Measurements from ENCODE around the gene SLC9A7.
A peak's percentile ranks its signal among the peaks of the same experiment; 100 is the strongest.
"Not testable (repeated sequence)": the region's sequence is repeated elsewhere in the genome, so short reads cannot be mapped to it uniquely, and the experiment has no call there.

SLC9A7 gene

DNA sequence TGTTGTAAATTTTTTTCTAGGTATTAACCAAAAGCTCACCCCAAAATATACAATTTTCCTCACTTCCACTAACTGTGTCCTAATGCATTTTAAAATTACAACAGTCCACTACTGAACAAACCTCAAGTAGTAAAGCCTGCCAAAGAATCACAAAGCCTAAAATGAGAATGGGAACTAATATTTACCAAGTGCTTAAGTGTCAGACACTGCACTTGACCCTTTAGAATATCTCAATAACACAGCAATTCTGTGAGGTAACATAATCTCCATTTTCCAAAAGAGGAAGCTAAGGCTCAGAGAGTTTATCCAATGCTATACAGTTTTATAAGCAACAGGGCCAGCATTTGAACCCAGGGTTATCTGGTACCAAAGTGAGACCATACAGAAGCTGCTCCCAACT lies 4.9 kb downstream of the SLC9A7 start:
- DNase-seq: peak; percentile 22

DNA sequence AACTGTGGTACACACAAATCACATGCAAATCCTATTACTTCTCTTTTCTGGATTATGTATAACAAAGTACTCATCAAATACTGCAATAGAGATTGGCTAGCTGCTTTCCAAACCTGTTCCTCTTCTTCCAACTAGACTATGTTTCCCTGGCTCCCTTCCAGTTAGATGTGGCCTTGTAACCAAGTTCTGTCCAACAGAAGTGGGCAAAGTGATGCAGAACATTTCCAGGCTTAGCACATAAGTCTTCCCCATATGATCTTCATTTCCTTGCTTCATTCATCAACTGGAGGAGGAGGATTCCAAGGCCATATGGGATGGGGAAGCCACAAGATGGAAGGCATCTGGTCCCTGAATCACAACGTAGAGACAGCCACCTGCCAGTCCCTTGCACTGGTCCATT lies 8.0 kb downstream of the SLC9A7 start:
- DNase-seq: peak; percentile 69

DNA sequence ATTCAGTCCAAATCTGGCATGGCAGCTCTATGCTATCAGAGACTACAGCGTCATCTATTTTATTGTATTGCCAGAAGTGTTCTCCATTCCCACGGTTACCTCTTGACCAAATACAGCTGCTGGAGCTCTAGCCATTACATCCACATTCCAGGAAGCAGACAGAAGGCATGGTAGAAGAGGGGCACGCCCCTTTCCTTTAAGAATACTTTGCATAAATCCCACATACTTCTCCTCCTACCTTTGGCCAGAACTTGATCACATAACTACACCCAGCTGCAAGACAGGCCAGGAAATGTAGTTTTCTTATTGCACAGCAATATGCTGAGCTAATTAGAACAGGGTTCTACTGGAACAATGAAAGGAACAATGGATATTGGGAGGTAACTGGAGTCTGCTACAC lies 14.9 kb downstream of the SLC9A7 start:
- no peak for DNase-seq

DNA sequence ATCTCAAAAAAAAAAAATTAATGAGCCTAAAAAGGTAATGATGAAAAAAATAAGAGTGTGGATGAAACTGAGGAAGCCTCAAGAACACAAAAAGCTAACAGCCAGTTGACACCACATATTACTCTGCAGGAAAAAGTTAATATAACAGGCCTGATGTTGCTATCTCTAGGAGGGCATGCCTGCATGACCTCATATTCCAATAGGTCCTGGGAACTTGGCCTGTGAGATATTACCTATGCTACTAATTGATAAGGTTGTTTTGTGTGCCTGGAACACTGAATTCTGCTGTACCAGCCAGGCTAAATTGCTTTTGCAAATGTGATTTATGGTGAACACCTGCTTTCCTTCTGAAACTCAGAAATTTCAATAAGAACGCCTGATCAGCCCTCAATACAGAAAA lies 15.9 kb downstream of the SLC9A7 start:
- DNase-seq: no peak

DNA sequence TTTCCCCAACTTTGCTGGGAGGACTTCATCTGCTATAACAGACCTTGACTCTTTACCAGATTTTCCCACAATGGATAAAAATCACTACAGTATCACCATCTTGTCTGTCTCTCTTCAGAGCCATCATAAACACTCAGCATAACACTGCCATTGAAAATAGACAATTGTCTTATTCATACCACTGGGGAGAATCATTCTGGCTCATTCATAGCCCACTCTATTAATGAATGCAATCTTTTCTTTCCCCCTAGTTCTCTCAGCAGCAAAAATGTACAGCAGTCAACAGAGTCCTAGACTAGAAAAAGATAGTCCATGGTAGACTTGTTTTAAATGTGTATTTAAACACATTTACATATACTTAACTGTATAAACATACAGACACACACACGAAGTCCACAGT lies 19.2 kb downstream of the SLC9A7 start:
- DNase-seq: no peak

DNA sequence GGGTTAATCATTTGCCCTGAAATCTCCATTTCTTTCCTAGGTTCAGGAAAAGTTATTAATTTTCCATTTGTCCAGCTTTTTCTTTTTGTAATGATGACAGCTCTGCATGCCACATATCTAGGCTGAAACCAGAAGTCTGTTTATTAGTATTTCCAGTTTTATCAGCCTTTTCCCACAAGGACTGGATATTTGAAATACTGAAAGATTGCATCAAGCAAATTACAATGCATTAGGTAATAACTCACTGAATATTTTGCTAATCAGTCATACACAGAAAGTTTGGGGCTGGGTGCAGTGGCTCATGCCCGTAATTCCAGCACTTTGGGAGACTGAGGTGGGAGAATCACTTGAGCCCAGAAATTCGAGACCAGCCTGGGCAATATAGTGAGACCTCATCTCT lies 21.5 kb downstream of the SLC9A7 start:
- DNase-seq: no peak

DNA sequence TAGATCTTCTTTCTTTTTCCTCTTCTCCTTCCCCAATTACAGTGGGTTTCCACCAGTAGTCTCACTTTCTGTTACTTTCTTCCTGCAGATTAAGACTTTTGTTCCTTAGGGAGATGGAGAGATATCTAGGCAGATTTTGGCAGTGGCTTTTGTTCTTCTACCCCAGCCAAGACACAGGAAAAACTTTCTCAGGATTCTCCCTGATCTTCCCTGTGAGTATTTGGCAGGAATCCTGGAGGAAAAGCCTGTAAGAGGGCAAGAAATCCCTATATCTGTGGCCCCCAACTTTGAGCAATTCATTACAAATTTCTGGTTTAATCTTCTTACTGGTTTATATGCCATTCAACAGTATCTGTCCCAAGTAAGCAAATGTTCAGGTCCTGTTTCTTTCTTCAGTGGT lies 21.9 kb downstream of the SLC9A7 start:
- DNase-seq: no peak

DNA sequence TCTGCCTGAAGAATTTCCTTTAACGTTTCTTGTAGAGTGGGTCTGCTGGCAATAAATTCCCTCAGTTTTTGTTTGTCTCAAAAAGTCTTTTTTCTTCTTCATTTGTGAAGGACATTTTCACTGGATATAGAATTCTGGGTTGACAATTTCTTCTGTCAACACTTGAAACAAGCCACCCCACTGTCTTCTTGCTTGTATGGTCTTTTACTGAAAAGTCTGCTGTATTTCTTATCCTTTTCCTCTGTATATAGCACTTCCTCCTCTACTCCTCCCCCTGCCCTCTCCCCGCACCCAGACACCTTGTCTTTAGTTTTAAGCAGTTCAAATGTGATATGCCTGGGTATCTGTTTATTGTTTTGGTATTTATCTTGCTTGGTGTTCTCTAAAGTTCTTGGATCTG lies 23.3 kb downstream of the SLC9A7 start:
- DNase-seq: no peak

DNA sequence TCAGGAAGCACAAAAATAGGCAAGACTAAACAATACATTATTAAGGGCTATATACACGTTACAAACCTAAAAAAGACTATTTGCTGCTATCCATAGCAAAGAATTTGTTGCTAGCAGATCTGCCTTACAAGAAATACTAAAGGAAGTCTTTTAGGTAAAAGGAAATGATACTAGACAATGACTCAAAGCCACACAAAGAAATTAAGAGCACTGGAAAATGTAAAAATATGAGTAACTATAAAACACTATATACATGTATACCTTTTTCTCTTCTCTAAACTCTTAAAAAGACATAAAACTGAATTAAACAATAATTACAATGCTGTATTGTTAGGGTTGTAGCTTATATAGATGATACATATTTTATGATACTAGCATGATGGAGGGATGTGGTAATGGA lies 25.7 kb downstream of the SLC9A7 start:
- no peak for DNase-seq

DNA sequence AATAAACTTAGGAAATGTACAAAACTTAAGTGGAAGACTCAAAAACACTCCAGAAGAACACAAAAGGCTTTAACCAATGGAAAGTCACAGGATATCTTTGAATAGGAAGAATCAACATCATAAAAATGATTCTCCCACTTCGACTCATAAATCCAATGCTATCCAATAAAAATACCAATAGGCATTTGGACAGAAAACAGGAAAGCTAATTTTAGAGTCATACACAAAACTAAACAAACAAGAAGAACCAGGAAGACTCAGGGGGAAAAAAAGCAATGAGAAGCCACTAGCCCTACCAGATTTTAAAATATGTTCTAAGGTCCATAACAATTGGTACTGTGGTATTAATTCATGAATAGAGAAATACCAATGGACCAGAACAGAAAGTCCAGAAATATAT lies 28.2 kb downstream of the SLC9A7 start:
- DNase-seq: no peak

DNA sequence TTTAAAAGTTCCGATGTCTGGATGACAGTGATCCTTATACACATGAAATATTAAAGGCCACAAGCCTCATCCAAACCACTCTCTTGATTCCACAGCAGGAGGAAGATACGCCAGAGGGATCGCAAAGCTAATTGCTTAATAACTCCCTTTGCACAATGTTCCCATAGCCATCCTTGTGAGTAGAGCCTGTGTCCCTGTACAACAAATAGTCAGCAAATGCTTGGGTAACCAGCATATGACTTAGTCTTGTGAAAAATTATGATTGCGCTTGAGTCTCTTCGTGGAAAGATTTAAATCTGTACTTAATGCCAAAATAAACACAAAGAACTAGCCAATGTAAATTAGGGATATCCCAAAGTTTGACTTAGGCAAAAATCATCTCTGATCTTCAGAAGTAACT lies 31.5 kb downstream of the SLC9A7 start:
- peak; percentile 80 for DNase-seq

DNA sequence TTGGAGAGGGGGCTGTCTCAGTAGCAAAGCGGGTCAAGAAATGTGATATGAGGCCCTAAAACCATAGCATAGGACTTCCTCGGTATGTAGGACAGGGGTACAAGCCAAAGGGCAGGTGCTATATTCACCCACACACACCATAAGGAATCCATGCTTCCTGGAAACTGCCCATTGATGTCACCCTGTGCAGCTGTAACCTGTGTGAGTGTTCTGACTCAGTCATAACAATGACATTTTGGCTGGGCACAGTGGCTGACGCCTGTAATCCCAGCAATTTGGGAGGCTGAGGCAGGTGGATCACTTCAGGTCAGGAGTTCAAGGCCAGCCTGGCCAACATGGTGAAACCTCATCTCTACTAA lies 35.4 kb downstream of the SLC9A7 start:
- not testable (repeated sequence) for DNase-seq

DNA sequence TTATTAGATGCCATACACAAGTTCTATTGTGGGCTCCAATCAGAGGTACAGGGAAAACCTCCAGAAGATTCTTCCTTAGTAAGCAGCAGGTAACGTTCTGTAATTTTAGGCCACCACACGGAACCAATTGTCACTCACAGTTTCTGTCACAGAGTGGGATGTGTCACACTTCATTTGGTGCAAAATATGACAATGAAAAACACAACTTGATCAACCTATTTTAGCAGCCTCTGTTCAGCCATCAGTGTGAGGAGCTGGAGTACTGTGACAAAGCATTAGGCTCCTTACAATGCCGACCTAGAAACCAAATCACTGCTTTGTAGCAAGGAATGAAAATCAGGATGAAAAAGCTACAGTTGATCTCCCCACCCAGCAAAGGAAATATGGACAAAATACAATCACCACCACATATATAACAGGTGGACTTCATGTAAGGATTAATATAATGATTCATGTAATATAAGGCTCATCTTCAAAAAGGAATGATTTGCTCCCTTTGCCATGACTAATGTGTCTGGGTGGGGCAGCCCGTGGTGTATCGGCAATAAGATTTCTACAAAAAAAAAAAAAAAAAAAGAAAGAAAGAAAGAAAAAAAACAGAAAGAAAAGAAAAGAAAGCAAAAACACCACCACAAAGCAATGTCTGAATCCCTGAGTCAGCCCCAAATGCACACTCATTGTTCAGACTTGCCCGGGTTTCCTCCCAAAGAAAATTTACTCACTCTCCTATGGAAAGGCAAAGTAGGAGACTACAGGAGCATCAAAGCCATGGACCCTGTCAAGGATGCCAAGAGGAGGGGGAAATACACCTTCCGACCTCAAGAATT lies 36.0 kb downstream of the SLC9A7 start:
- no peak for DNase-seq

DNA sequence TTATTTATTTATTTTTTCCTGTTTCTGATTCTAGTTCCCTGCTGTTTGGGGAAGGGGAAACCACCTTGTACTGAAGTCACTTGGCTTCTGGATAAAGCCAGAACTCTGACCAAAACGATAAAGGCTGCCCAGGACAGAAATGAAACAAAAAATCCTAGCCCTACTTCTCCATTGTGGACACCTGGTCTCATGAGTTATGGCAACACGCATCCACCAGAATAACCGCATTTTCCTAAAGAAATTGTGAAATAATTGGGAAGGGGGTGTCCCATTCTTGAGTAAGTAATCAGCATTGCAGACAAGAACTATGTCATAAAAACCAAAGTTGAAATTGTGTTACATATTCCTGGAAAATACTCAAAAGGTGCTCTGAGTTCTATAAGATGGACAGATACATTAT lies 42.1 kb downstream of the SLC9A7 start:
- peak; percentile 62 for DNase-seq

DNA sequence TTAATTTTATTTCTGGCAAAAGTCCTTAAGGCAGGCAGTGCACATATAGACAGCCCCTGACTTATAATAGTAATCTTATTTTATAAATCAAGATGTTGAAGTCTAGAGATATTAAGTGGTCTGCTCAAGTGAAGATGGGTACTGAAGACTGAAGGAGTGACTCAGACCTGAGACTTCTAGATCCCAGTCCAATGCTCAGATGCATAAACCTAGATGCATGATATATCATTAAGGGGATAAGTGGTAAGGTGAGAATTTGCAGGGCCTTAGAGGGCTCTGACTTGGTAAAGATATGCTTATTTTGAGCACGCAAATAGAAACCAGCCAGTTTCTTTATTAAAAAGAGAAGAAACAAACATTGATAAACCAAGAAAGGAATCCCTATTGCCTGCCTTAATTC lies 42.9 kb downstream of the SLC9A7 start:
- no peak for DNase-seq

DNA sequence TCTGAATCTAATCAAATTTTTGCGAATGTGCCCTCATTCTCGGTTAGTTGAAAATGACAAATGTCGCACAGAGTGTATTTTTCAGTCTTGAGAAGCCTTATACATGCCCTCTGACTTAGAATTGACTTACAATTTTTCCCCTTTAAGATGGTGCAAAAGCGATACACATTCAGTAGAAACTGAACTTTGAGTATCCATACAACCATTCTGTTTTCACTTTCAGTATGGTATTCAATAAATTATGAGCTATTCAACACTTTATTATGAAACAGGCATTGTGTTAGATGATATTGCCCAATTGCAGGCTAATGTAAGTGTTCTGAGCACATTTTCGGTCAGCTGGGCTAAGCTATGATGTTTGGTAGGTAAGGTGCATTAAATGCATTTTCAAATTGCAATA lies 43.4 kb downstream of the SLC9A7 start:
- peak; percentile 85 for DNase-seq

DNA sequence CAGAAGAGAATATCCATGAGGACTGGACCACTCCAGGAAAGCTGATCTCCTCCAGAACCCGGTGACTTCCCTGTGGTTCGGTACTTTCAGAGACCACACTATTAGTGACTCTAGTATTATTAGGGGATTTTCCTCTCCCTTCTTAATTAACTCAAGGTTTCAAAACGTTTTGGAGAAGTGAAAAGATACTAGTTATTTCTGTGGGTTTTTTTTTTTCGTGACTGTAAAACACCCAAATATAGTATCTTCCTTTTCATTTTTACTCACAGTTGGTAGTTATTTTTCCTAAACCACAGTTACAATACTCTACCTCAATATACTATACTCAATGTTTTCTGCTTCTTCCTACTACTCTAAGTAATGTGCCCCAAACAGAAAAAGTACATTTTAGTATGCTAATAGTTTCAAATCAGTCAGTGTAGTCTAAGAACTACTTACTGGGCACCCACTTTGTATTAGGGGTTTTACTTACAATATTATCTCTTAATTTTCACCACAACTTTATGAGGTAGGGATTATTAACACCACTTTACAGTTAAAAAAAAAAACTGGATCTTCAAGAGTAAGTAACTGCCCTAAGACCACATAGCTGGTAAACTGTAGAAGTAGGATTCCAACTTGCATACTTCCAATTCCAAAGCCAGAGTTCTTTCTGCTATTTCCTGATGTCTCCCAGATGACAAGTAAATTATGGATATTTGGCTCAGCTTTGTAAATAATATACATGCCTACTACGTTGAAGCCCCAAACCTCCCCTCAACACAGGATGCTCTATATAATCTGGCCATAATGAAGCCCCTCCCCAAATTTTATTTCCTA lies 45.0 kb downstream of the SLC9A7 start:
- DNase-seq: peak; percentile 56

DNA sequence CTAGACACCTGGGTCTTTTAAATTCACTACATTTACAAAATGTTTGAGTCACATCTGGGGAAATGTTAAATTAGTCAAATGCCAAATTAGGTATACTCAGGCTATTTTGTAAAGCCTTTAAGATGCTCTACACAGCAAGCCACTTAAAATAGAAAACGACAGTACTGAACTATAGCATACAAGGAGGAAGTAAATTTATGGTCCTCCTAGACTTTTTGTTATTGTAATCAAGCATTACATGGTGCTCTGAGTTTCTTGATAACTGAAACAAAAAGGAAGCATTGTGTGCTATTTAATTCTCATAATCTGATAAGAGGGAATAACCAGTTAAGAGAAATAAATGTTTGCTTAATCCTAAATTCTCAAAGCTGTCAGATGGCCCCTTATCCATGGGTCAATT lies 46.2 kb downstream of the SLC9A7 start:
- peak; percentile 22 for DNase-seq

DNA sequence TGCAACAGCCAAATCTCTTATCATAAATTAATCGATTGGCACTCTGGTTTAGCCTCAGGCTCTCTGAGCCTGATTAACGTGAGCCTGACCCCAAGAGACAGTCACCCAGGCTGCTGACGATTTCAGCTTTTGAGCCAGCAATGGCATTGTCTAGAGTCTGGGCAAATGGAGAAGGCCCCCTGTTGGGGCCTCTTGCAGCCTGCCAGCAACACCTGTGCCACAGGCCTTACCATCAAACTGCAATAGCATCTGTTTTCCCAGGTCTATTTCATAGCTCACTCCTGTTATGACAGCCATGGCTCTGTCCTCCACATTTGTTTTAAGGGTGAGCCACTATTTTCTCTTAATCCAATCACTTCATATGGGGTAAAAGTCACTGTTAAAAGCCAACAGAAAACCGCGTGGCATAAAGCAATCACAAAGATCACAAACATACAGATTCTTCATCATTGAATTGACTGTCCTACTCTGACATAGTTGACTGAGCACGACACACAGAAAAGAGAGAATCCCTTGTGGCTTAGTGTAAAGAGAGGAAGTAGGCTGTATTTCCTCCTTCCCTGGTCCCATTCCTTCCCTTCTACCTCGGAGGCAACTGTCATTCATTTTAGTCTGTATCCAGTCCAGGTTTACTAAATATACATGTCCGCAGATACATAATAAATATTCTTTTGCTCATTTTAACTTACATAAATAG lies 47.8 kb downstream of the SLC9A7 start:
- peak; percentile 10 for DNase-seq

DNA sequence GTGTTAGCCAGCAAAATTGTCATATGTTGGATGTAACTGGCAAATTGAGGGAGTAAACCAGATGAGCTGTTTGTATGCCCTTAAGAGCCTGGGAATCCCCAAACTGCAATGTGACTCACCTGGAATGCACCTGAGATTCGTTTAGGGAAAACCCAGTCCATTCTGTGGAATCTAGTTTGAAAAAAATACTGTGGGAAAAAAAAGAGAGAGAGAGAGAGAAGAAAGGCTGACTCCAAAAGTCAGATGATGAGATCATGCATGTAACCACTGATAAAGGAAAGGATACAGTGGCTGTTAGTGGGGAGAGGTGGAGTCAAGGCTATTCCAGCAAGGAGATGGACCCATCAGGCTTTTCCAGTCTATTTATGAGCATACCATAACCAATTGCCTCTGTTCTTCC lies 48.5 kb downstream of the SLC9A7 start:
- no peak for DNase-seq

DNA sequence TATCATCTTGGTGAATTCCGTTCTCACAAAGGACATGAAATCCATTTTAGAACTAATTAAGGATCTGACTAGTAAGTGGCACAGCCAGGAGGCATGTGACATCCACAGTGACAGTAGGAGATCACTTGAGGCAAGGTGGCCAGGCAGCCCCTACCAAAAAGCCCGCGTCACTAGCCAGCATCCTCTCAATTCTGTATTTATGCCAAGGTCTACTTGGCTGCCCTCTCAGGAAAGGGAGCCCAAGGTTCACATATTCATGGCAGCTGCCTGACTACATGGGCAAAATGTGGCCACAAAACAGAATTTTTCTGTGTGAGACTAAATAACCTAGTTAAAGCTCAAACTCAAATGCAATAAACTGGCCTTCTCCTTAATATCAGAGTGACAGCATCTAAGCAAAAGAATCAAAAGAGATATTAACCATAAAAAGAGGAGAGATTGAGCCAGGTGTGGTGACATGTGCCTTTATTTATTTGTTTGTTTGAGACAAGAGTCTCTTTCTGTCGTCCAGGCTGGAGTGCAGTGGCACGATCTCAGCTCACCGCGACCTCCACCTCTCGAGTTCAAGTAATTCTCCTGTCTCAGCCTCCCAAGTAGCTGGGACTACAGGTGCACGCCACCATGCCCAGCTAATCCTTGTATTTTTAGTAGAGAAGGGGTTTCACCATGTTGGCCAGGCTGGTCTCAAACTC lies 51.5 kb downstream of the SLC9A7 start:
- no peak for DNase-seq

DNA sequence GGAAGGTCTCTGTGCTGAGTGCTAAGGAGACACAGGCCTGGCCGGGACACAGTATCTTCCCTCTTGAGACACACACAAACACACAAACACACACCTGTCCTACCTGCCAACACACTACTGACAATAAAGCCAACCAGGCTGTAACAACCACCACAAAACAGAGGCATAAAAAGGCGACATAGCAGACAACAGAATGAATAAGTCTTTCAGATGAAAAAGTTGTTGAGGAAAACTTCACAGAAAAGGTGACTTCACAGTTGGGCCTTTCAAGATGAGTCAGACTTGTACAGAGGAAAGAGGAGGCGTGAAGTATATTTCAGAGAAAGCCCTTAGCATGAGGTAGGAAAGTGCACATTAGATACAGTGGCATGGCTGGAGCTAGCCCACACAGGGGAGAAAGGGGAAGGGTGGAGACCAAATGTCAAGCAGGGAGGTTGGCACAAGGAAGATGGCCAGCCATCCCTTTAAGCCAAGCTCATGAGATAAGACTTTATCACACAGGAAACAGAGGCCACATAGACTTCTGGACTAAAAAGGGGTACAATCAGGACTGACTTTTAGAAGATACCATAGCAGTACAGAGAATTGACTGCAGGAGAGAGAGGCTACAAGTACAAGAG lies 54.0 kb downstream of the SLC9A7 start:
- DNase-seq: peak; percentile 52

DNA sequence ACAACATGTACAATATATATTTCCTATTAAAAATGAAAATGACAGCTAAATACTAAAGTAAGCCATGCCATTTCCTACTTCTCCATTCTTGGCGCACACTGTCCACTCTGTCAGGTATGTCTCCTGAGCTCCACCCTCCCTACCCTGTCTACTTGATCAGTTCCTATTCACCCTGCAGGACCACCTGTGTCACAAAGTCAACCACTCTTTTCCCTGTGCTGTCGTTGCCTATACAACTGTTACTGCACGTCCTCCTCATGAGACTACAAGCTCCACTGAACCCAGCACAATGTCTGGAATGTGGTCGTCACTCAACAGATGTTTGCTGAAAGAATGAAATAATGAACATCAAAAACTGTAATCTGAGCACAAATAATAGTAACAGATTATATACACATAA lies 54.9 kb downstream of the SLC9A7 start:
- DNase-seq: no peak

All from inflammatory macrophage treated with lipopolysaccharide for 4 hours (primary cell).